Heart left ventricle (tissue), 16 donors: Measurements from ENCODE around the gene CAMTA2. TPM values are rescaled to one million over a fixed set of nuclear protein-coding genes. Genes with fewer than 3 reads are reported as not detected.

Source experiments
- ATAC-seq, 4 donors: fragments of 200-7000 bp; cut with Tn5 transposase; one replicate each; pipeline ENCODE4 v1.9.1; 2020 to 2022; ENCODE audit warnings: moderate library complexity in 4 of 4, mild to moderate bottlenecking in 3 of 4, moderate number of reproducible peaks in 1 of 4
- DNase-seq, 5 donors: peaks; one replicate each; pipeline ENCODE4 v3.0.0-alpha.2; 2020
- H3K27ac ChIP-seq, 12 donors: fragments of 200-600 bp; sonication (generic) in 4 of 12; one replicate each; pipeline versions ENCODE4 v1.5.0 to v1.8.0; 2016 to 2022; ENCODE audit warnings: mild to moderate bottlenecking in 2 of 12
- H3K27me3 ChIP-seq, 9 donors: fragments of 200-600 bp; sonication (generic) in 2 of 9; one replicate each; pipeline versions ENCODE4 v1.5.1 to v1.8.0; 2016 to 2022; ENCODE audit warnings: mild to moderate bottlenecking in 3 of 9
- H3K36me3 ChIP-seq, 9 donors: fragments of 200-600 bp; sonication (generic) in 2 of 9; one replicate each; pipeline versions ENCODE4 v1.5.0 to v1.8.0; 2018 to 2022; ENCODE audit warnings: mild to moderate bottlenecking in 2 of 9
- H3K4me1 ChIP-seq, 12 donors: fragments of 200-600 bp; sonication (generic) in 4 of 12; one replicate each; pipeline versions ENCODE4 v1.5.0 to v1.8.0; 2016 to 2022; ENCODE audit warnings: mild to moderate bottlenecking in 3 of 12
- H3K4me3 ChIP-seq, 12 donors: fragments of 200-600 bp; sonication (generic) in 4 of 12; one replicate each; pipeline versions ENCODE4 v1.5.0 to v1.8.0; 2017 to 2022; ENCODE audit warnings: mild to moderate bottlenecking in 9 of 12, moderate library complexity in 4 of 12
- H3K9me3 ChIP-seq, 12 donors: fragments of 200-600 bp; sonication (generic) in 4 of 12; one replicate each; pipeline versions ENCODE4 v1.5.0 to v1.8.0; 2016 to 2022; ENCODE audit warnings: mild to moderate bottlenecking in 1 of 12
- CTCF ChIP-seq, 12 donors: fragments of 200-600 bp; sonication (generic) in 4 of 12; IDR thresholded peaks; one replicate each; pipeline versions ENCODE4 v1.5.0 to v1.8.0; 2018 to 2022; ENCODE audit warnings: antibody characterized with exemption in 12 of 12, mild to moderate bottlenecking in 5 of 12
- POLR2A ChIP-seq, 2 donors: fragments of 450-650 bp; IDR thresholded peaks; one replicate each; pipeline ENCODE4 v1.6.1; 2017; ENCODE audit warnings: antibody characterized with exemption in 2 of 2, mild to moderate bottlenecking in 2 of 2, moderate library complexity in 2 of 2
- WGBS, 4 donors: extraction: QIAGEN DNeasy Blood & Tissue Kit in 2 of 4; methylation state at CpG; one replicate each; pipeline versions ENCODE4 v1.1.5 to v1.1.7; 2013 to 2018; 5-methylcytosine and 5-hydroxymethylcytosine counted together
- intact Hi-C, 10 donors: fragments of 100-400 bp; cut with DNase I; formaldehyde crosslinking; loops; one replicate each; pipeline versions ENCODE4 v1.11.1 to v1.14.2; 2022
- polyA plus RNA-seq, 2 donors: library from polyadenylated mRNA; stranded (reverse); fragments of 200-250 nt; gene quantifications; one replicate each; pipeline ENCODE4 v1.2.3, GENCODE V29; 2013
- total RNA-seq, 9 donors: library from RNA; depleted of rRNA in 2 of 9; stranded (reverse); fragments of >200 nt in 2 of 9; fragmentation: NEBNext Ultra II Directional in 3 of 9; extraction: Animal tissue kit (Norgen Biotek cat#: 25700) in 3 of 9; gene quantifications; one replicate each; pipeline versions ENCODE4 v1.1.0 to v1.2.4, GENCODE V29; 2016 to 2023
- donor health status: ischemic (EF 13 %, LVEDD 7.1; RV severe dilation, severe dysfunction).
- donor health status: healthy with polysubstance abuse.
- donor health status: DM: no; HTN: yes; CAD: no.
- donor health status: DM: no; HTN: no; CAD: no.
- donor health status: ischemic (EF 25% LVEDD 6.9; RV normal size, moderate dysfunction).
- donor health status: ischemic (EF 25% LVEDD 5.7; RV mildly dilated, moderate dysfunction).
- donor health status: healthy.
- donor health status: DM: yes; HTN: yes; CAD: no.
- donor health status: ischemic (EF 35%, LVEDD 5.7; RV mildly dilated, moderate dysfunction).
- donor health status: nonischemic (EF 11% LVEDD 7.7; RV severe dilation, severe dysfunction).
- donor health status: DM: yes; HTN: yes; CAD: no.
- donor health status: PGD.
- donor health status: ischemic (EF 29% LVEDD 5.4; RV normal size, mild dysfunction).
- donor health status: nonischemic (EF 23%, LVEDD 6.1; RV moderate dilation, normal function).

The CAMTA2 gene
- total and polyA plus RNA-seq, 11 donors = 25.2 to 108 (median 33.7) TPM

DNA sequence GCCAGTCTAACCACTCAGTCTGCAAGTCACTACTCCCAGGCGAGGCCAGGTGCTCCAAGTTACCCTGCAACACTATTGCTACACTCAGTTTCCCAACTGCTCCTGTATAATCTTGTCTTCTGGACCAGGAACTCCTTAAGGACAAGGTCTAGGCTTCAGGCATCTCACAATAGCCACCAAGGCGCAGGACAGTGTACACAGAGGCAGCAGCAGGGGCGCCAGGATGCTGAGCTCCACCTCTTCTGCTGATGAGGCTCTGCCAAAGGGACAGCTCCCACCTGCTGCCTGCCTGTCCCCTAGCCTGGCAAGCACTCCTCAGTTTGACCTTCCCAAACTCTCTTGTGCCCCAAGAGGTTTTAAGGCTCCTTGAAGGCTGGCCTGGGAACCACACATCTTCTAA lies 51.0 kb downstream of the CAMTA2 start:
- no peak overlapping the region for H3K27ac ChIP-seq
- H3K4me1 ChIP-seq = peaks cover 6 to 48% (median 32%) of the 10 kb centered on the region in 12 donors
- no peak for TF ChIP-seq POLR2A (IDR thresholded peaks at IDR 0.05)
- TF ChIP-seq CTCF (IDR thresholded peaks at IDR 0.05) = no peak
- no peak for DNase-seq
- peaks cover 0 to 33% (median 23%) of the 10 kb centered on the region in 9 donors for H3K36me3 ChIP-seq
- H3K27me3 ChIP-seq = no peaks in the 10 kb centered on the region
- intact Hi-C loops = loop anchor here in 5 of 10 donors (5.0 to 10.0 kb wide), 5 partner anchors 36 to 61 kb away; partner anchors contain the start of genes CAMTA2 (in 3 of the 5), INCA1 (in 1 of the 5) and KIF1C (in 1 of the 5)
- no peak overlapping the region for H3K4me3 ChIP-seq
- no peak for ATAC-seq
- no peaks in the 10 kb centered on the region for H3K9me3 ChIP-seq
- 80 to 93% (median 81%) methylated on average over 3 of the region's 3 CpGs for WGBS, 4 donors

DNA sequence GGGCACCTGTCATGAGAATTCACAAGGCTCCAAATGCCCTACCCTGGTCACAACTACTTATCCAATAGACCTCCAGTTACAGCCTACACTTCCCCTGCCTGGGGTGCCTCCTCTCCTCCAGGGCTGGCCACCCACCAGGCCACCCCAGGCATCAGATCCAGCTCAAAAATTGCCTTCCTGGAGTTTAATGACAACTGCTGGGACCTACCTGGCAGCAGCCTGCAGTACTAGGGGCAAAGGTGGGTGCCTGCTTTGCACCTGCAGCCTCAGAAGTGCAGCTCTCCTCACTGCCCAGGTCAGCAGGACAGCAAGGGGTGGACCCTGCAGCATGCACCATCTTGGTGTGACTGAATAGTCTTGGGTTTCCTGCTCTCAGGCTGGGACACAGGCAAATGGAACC lies 51.8 kb downstream of the CAMTA2 start:
- TF ChIP-seq POLR2A (IDR thresholded peaks at IDR 0.05) (no peak), CTCF (IDR thresholded peaks at IDR 0.05) (no peak)

DNA sequence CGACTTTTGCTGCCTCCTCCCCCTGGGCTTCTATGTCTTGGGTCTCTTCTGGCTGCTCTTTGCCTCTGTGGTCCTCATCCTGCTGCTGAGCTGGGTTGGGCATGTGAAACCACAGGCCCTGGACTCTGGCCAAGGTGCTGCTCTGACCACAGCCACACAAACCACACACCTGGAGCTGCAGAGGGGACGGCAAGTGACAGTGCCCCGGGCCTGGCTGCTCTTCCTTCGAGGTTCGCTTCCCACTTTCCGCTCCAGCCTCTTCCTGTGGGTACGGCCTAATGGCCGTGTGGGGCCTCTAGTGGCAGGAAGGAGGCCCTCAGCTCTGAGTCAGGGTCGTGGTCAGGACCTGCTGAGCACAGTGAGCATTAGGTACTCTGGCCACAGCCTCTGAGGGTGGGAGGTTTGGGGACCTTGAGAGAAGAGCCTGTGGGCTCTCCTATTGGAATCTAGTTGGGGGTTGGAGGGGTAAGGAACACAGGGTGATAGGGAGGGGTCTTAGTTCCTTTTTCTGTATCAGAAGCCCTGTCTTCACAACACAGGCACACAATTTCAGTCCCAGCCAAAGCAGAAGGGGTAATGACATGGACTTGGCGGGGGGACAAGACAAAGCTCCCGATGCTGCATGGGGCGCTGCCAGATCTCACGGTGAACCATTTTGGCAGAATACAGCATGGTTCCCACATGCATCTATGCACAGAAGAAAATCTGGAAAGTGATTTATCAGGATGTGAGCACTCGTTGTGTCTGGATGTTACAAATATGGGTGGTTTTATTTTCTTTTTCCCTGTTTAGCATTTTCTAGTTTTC lies 53.1 kb downstream of the CAMTA2 start:
- Histone ChIP-seq H3K9me3 (no peaks in the 10 kb centered on the region), H3K36me3 (peaks cover 0 to 38% (median 23%) of the 10 kb centered on the region in 9 donors), H3K27ac (peak overlapping the region in 9 of 12 donors; percentile 13 to 54 (median 34)), H3K4me1 (peaks cover 5 to 39% (median 22%) of the 10 kb centered on the region in 12 donors), H3K4me3 (peak overlapping the region in 1 of 12 donors; percentile 2), H3K27me3 (no peaks in the 10 kb centered on the region)
- DNase-seq = peak in 1 of 5 donors; percentile 71
- ATAC-seq = peak; percentile 11 to 41 (median 34)
- 19 to 30% (median 21%) methylated on average over 14 of the region's 14 CpGs for WGBS, 4 donors
- intact Hi-C loops = loop anchor here in 2 of 10 donors (10.0 kb wide), 1 partner anchor 50 kb away; the partner anchor contains the start of gene CAMTA2 (in 2 of the 2)
- peak in 4 of 12 donors; percentile 16 to 40 (median 20) for TF ChIP-seq CTCF (IDR thresholded peaks at IDR 0.05)
- TF ChIP-seq POLR2A (IDR thresholded peaks at IDR 0.05) = no peak

More for the DNA sequence above, 51.8 kb downstream of the CAMTA2 start:
- peaks cover 5 to 40% (median 24%) of the 10 kb centered on the region in 12 donors for H3K4me1 ChIP-seq
- H3K27ac ChIP-seq = no peak overlapping the region
- no peaks in the 10 kb centered on the region for H3K9me3 ChIP-seq
- H3K36me3 ChIP-seq = peaks cover 0 to 37% (median 23%) of the 10 kb centered on the region in 9 donors
- H3K4me3 ChIP-seq = no peak overlapping the region
- intact Hi-C loops = loop anchor here in 5 of 10 donors (5.0 to 10.0 kb wide), 5 partner anchors 37 to 62 kb away; partner anchors contain the start of genes CAMTA2 (in 3 of the 5), INCA1 (in 1 of the 5) and KIF1C (in 1 of the 5)
- no peaks in the 10 kb centered on the region for H3K27me3 ChIP-seq
- DNase-seq (no peak), ATAC-seq (no peak)

GRCh38 chr17:4933646-4934045 lies 53.8 kb downstream of the CAMTA2 start:
- 79 to 93% (median 84%) methylated on average over 15 to 16 of the region's 16 CpGs for WGBS, 4 donors
- peak overlapping the region in 1 of 12 donors; percentile 2 for H3K4me3 ChIP-seq
- no peaks in the 10 kb centered on the region for H3K27me3 ChIP-seq
- ATAC-seq = no peak
- intact Hi-C loops = loop anchor here in 2 of 10 donors (10.0 kb wide), 1 partner anchor 51 kb away; the partner anchor contains the start of gene CAMTA2 (in 2 of the 2)
- H3K36me3 ChIP-seq = peaks cover 0 to 36% (median 23%) of the 10 kb centered on the region in 9 donors
- TF ChIP-seq CTCF (IDR thresholded peaks at IDR 0.05) = no peak
- no peak for DNase-seq
- no peaks in the 10 kb centered on the region for H3K9me3 ChIP-seq
- H3K4me1 ChIP-seq = peaks cover under 1 to 32% (median 15%) of the 10 kb centered on the region in 12 donors
- peak overlapping the region in 2 of 12 donors; percentile 39 to 50 for H3K27ac ChIP-seq
